SK-N-SH (cell line): ENCODE data around the gene ZNRF1. TPM values are rescaled to one million over a fixed set of nuclear protein-coding genes. Genes with fewer than 3 reads are reported as not detected.
A peak's percentile ranks its signal among the peaks of the same experiment; 100 is the strongest.

Experiments used
- CTCF ChIA-PET: fragments of 300-600, 350-600 bp; formaldehyde crosslinking; extraction: SDS; loops from one replicate; lab custom pipeline; 2021; lab: Yijun Ruan, JAX
- POLR2A ChIA-PET: fragments of 350-600 bp; sonication (Branson Sonifier 250); formaldehyde crosslinking; extraction: SDS; loops from one replicate; lab custom pipeline; 2020; ENCODE audit warnings: antibody characterized with exemption, inconsistent platforms; lab: Yijun Ruan, JAX
- DNase-seq: peaks from one replicate; pipeline ENCODE4 v3.0.0; 2012
- H2AFZ ChIP-seq: fragments of 200-600 bp; sonication (generic); 2 replicates; pipeline ENCODE4 v1.8.1; 2016; ENCODE audit warnings: antibody characterized with exemption, mild to moderate bottlenecking, low read depth
- H3F3A ChIP-seq: fragments of 200-600 bp; sonication (generic); replicated peaks from 2 replicates; pipeline ENCODE3; 2016; ENCODE audit warnings: antibody characterized with exemption, mild to moderate bottlenecking; ENCODE audit not compliant: insufficient read depth
- H3K27ac ChIP-seq, 2 experiments: fragments of 200-500 bp in 1 of 2; fragments of 200-600 bp in 1 of 2; sonication (Bioruptor generic) in 1 of 2; sonication (generic), shearing (Covaris generic) in 1 of 2; 2 replicates each; pipeline versions ENCODE4 v1.5.1 to v1.6.1; 2014 to 2016; ENCODE audit warnings: low read depth in 2 of 2, inconsistent platforms in 1 of 2, low read length in 1 of 2, mild to moderate bottlenecking in 1 of 2, mixed read lengths in 1 of 2
- H3K27me3 ChIP-seq: fragments of 200-600 bp; sonication (generic), shearing (Covaris generic); 2 replicates; pipeline ENCODE4 v1.6.1; 2016; ENCODE audit warnings: mixed run types; ENCODE audit not compliant: insufficient read depth
- H3K36me3 ChIP-seq, 2 experiments: fragments of 200-500 bp in 1 of 2; fragments of 200-600 bp in 1 of 2; sonication (Bioruptor generic) in 1 of 2; sonication (generic) in 1 of 2; replicated peaks in 1 of 2; 2 replicates each; pipeline versions ENCODE3 to v1.5.1; 2014 to 2016; ENCODE audit warnings: low read length in 1 of 2, mild to moderate bottlenecking in 1 of 2; ENCODE audit not compliant: insufficient read depth in 2 of 2, control insufficient read depth in 1 of 2
- H3K4me1 ChIP-seq, 2 experiments: fragments of 200-500 bp in 1 of 2; fragments of 200-600 bp in 1 of 2; sonication (Bioruptor generic) in 1 of 2; sonication (generic), shearing (Covaris generic) in 1 of 2; 2 replicates each; pipeline versions ENCODE4 v1.5.1 to v1.6.1; 2014 to 2016; ENCODE audit warnings: low read depth in 1 of 2, low read length in 1 of 2, mixed run types in 1 of 2; ENCODE audit not compliant: insufficient read depth in 2 of 2, control insufficient read depth in 1 of 2
- H3K4me2 ChIP-seq: fragments of 200-600 bp; sonication (generic), shearing (Covaris generic); 2 replicates; pipeline ENCODE4 v1.6.1; 2017; ENCODE audit warnings: mixed run types
- H3K4me3 ChIP-seq, 2 experiments: fragments of 200-500 bp in 1 of 2; fragments of 200-600 bp in 1 of 2; sonication (Bioruptor generic) in 1 of 2; sonication (generic), shearing (Covaris generic) in 1 of 2; 2 replicates each; pipeline versions ENCODE4 v1.5.1 to v1.8.1; 2014 to 2016; ENCODE audit warnings: low read depth in 2 of 2, inconsistent platforms in 1 of 2, low read length in 1 of 2, mild to moderate bottlenecking in 1 of 2, mixed read lengths in 1 of 2, moderate library complexity in 1 of 2
- H3K79me2 ChIP-seq: fragments of 200-600 bp; sonication (generic); 2 replicates; pipeline ENCODE4 v1.8.1; 2017; ENCODE audit warnings: mild to moderate bottlenecking; ENCODE audit not compliant: insufficient read depth
- H3K9ac ChIP-seq: fragments of 200-600 bp; sonication (generic); 2 replicates; pipeline ENCODE4 v1.6.1; 2017; ENCODE audit warnings: mixed run types
- H3K9me2 ChIP-seq: fragments of 200-600 bp; sonication (generic); 2 replicates; pipeline ENCODE4 v1.6.1; 2017; ENCODE audit warnings: mixed run types
- H3K9me3 ChIP-seq: fragments of 200-600 bp; sonication (generic); 2 replicates; pipeline ENCODE4 v1.6.1; 2017; ENCODE audit warnings: mixed run types, mild to moderate bottlenecking, moderate library complexity
- H4K20me1 ChIP-seq: fragments of 200-600 bp; sonication (generic); 2 replicates; pipeline ENCODE4 v1.6.1; 2017; ENCODE audit warnings: mild to moderate bottlenecking, mixed run types; ENCODE audit not compliant: insufficient read depth
- CHD2 ChIP-seq: fragments of 150-350 bp; IDR thresholded peaks from 2 replicates; pipeline ENCODE4 v1.6.1; 2018; ENCODE audit warnings: low read length; ENCODE audit not compliant: partially characterized antibody
- FOSL2 ChIP-seq: IDR thresholded peaks from 2 replicates; pipeline ENCODE4 v1.4.0; 2012; ENCODE audit warnings: low read depth, mild to moderate bottlenecking, moderate library complexity, borderline replicate concordance
- GATA2 ChIP-seq: sonication (generic); formaldehyde crosslinking; IDR thresholded peaks from 2 replicates; pipeline ENCODE4 v1.5.0; 2020; ENCODE audit warnings: mild to moderate bottlenecking, missing genetic modification reagents
- JUND ChIP-seq: IDR thresholded peaks from 2 replicates; pipeline ENCODE4 v1.4.0; 2012
- MEF2A ChIP-seq: IDR thresholded peaks from 2 replicates; pipeline ENCODE4 v1.4.0; 2012; ENCODE audit warnings: low read depth, borderline replicate concordance
- NFIC ChIP-seq: IDR thresholded peaks from 2 replicates; pipeline ENCODE4 v1.4.0; 2012; ENCODE audit warnings: borderline replicate concordance
- NRF1 ChIP-seq: IDR thresholded peaks from 2 replicates; pipeline ENCODE4 v1.6.1; 2012; ENCODE audit warnings: low read depth, mild to moderate bottlenecking, low read length
- RCOR1 ChIP-seq: fragments of 150-350 bp; IDR thresholded peaks from 2 replicates; pipeline ENCODE4 v1.6.1; 2017; ENCODE audit warnings: antibody characterized with exemption, low read length
- RFX5 ChIP-seq: IDR thresholded peaks from 2 replicates; pipeline ENCODE4 v1.6.1; 2012; ENCODE audit warnings: mild to moderate bottlenecking, improper control_type of control experiment, low read length
- RXRA ChIP-seq: IDR thresholded peaks from 2 replicates; pipeline ENCODE4 v1.4.0; 2012; ENCODE audit warnings: low read depth, mild to moderate bottlenecking, borderline replicate concordance
- TAF1 ChIP-seq: IDR thresholded peaks from 2 replicates; pipeline ENCODE4 v1.6.1; 2012; ENCODE audit warnings: low read depth, mild to moderate bottlenecking, low read length, moderate library complexity, borderline replicate concordance
- TCF12 ChIP-seq: IDR thresholded peaks from 2 replicates; pipeline ENCODE4 v1.4.0; 2012
- WGBS: methylation state at CpG from one replicate; pipeline ENCODE4 v1.1.6; 2017; ENCODE audit warnings: low lambda C conversion rate; 5-methylcytosine and 5-hydroxymethylcytosine counted together
- polyA plus RNA-seq, 3 experiments: library from polyadenylated mRNA; depleted of rRNA; stranded (reverse); fragments of >200 nt; gene quantifications; 2 replicates each; pipeline ENCODE4 v1.2.3, GENCODE V29; 2012
- TF ChIP-seq, protein P1 (sequence below): fragments of 150-350 bp; IDR thresholded peaks from 2 replicates; pipeline ENCODE4 v1.6.1; 2016; ENCODE audit warnings: mild to moderate bottlenecking, low read depth, low read length
- TF ChIP-seq, protein P2 (sequence below): fragments of 150-350 bp; IDR thresholded peaks from 2 replicates; pipeline ENCODE4 v1.6.1; 2017; ENCODE audit warnings: antibody characterized with exemption, low read length, low read depth, borderline replicate concordance

Gene ZNRF1
- polyA plus RNA-seq, 1 of the 3 experiments (the other 2 are of a cell fraction): 23.7 TPM

- Histone ChIP-seq H4K20me1 (0 out of 2 replicates have a peak, but pooled peaks cover 21% of the 10 kb centered on the region), H3F3A (no peaks in the 10 kb centered on the region), H3K27me3 (no peaks in the 10 kb centered on the region), H2AFZ (no peak overlapping the region), H3K79me2 (peaks cover 77% of the 10 kb centered on the region), H3K4me1 (peaks cover 4 to 9% of the 10 kb centered on the region in 2 experiments; a peak in 1 of 4 replicates), H3K9ac (no peak overlapping the region), H3K4me2 (no peak overlapping the region), H3K27ac (no peak overlapping the region), H3K4me3 (no peak overlapping the region), H3K9me3 (no peaks in the 10 kb centered on the region; the same call in 1 of the 2 replicates), H3K9me2 (no peaks in the 10 kb centered on the region), H3K36me3 (peaks cover 0 to 3% of the 10 kb centered on the region in 2 experiments)
- ChIA-PET CTCF (interaction anchor here (1.0 kb wide), 1 partner anchor 17 kb away, joined by 3 read pairs; no protein-coding TSS in a partner anchor), POLR2A (no interaction called here)
- WGBS: 98% methylated on average over 6 of the region's 6 CpGs
- DNase-seq: no peak
- no peak for TF ChIP-seq GATA2 (CRISPR knock-in tag)
- TF ChIP-seq RXRA: no peak
- TF ChIP-seq TCF12: no peak
- no peak for TF ChIP-seq CHD2
- no peak for TF ChIP-seq NRF1
- no peak for TF ChIP-seq JUND
- TF ChIP-seq, protein P1, sequence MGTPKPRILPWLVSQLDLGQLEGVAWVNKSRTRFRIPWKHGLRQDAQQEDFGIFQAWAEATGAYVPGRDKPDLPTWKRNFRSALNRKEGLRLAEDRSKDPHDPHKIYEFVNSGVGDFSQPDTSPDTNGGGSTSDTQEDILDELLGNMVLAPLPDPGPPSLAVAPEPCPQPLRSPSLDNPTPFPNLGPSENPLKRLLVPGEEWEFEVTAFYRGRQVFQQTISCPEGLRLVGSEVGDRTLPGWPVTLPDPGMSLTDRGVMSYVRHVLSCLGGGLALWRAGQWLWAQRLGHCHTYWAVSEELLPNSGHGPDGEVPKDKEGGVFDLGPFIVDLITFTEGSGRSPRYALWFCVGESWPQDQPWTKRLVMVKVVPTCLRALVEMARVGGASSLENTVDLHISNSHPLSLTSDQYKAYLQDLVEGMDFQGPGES: no peak
Observed at GRCh38 chr16:75081179-75081859, 82.5 kb downstream of the ZNRF1 start.

DNA sequence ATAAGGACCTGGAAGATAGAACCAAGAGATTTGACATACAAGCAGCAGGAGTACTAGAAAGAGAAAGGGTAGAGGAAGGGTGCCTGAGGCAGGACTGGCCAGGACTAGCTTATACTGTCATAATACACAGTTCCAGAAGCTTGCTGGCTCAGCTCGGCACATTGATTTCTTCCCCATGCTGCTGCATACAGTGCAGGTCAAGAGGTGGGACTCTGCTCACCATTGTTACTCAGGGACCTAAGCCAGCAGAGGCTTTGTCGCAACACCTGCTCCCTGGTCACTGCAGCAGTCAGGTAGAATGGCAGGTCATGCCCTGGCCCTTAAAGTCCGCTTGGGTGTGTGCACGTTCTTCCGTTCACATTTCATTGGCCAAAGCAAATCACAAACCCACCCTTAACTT lies 85.0 kb downstream of the ZNRF1 start:
- ChIA-PET POLR2A (no interaction called here), CTCF (interaction anchor here (1.8 to 2.9 kb wide), 2 partner anchors 27 to 85 kb away, joined by 7 to 10 read pairs; partner anchors contain the start of gene ZNRF1)
- H3K27ac ChIP-seq: peak overlapping the region in 1 of 2 experiments; percentile 45; a peak in 1 of 4 replicates

More for the DNA sequence above, 85.0 kb downstream of the ZNRF1 start:
- Histone ChIP-seq H3K4me1 (peaks cover 17 to 28% of the 10 kb centered on the region in 2 experiments; a peak in 3 of 4 replicates), H3K36me3 (peaks cover 0 to 3% of the 10 kb centered on the region in 2 experiments), H4K20me1 (peaks cover 41% of the 10 kb centered on the region), H3K9ac (no peak overlapping the region), H3K4me3 (no peak overlapping the region), H3K9me2 (no peaks in the 10 kb centered on the region), H3K79me2 (peaks cover 71% of the 10 kb centered on the region), H3K27me3 (no peaks in the 10 kb centered on the region), H3F3A (no peaks in the 10 kb centered on the region), H3K9me3 (no peaks in the 10 kb centered on the region), H3K4me2 (no peak overlapping the region), H2AFZ (no peak overlapping the region)
- no peak for TF ChIP-seq MEF2A
- TF ChIP-seq FOSL2: no peak
- TF ChIP-seq TAF1: no peak
- TF ChIP-seq JUND: no peak
- no peak for TF ChIP-seq RFX5
- TF ChIP-seq RCOR1: no peak
- TF ChIP-seq, protein P2, sequence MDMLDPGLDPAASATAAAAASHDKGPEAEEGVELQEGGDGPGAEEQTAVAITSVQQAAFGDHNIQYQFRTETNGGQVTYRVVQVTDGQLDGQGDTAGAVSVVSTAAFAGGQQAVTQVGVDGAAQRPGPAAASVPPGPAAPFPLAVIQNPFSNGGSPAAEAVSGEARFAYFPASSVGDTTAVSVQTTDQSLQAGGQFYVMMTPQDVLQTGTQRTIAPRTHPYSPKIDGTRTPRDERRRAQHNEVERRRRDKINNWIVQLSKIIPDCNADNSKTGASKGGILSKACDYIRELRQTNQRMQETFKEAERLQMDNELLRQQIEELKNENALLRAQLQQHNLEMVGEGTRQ: no peak
- TF ChIP-seq, protein P1: no peak
- TF ChIP-seq NFIC: no peak
- DNase-seq: no peak
- 97% methylated on average over 4 of the region's 5 CpGs for WGBS
